HG02852 (cell line): ENCODE measurements around the gene ZSCAN1.

Experiments used
- ATAC-seq: cut with Tn5 transposase; IDR thresholded peaks from one replicate; pipeline ENCODE4 v1.9.1; 2021; ENCODE audit warnings: mild to moderate bottlenecking, moderate library complexity; ENCODE audit not compliant: unreplicated experiment

ZSCAN1 gene

DNA sequence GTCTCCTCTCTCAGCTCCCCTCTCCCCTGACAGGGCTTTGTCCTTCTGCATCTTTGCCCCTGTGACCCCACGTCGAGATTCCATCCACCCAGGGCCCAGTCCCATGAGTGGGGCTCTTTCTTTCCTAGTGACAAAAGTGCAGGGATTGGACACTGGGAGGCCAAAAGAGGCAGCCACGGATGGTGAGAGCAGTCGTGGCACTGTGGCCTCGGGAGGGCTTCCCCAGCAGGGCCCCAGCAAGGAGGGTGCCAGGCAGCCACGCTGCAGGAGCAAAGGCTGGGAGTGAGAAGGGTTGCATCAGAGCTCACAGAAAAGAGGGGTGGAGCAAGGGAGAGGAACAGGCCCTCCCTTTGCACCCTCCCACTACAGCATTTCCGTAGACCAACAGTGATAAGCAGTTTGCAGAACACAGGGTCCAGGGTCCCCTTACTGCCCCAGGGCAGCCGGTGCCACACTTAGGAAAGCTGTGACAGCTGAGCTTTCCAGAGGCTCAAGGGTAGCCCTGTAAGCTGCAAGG lies 4.9 kb downstream of the ZSCAN1 start:
- ATAC-seq, result no peak

DNA sequence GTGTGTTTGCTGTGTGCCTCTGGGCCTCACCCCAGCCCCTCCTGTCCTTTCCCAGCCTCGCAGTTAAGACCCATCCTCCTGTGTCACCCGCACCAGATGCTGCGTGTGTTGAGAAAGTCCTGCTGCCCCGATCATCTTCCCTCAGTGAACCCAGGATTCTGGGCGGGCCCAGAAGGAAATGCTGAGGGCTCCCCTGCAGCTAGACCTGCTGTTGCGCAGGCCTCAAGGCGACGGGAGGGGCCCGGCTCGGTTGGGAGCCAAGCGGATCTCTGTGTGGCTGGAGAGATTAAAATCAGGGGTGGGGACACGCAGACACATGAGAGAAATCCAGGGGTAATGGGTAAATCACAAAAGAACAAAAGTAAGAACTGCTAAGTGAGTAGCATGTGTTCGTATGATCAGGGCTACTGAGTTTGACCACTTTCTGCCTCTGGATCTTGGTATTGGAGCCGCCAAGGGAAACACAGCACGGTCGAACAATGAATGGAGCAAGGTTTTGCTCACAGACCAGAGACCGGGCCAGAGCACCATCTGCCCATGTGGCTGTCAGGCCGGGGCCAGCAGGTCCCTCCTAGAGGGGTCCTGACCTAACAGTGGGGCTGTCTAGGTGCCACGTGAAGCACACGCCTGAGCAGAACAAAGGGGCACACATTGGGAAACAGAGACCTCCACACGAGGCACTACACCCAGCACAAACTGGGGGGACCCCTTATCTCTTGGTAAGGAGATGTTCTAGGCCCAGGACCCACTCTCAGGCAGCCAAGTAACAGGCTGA lies 7.1 kb downstream of the ZSCAN1 start:
- ATAC-seq, result no peak

- no peak for ATAC-seq
These were observed 8.9 kb downstream of the ZSCAN1 start for GRCh38 chr19:58042495-58043340.

- no peak for ATAC-seq
These were observed 10.6 kb downstream of the ZSCAN1 start for GRCh38 chr19:58044391-58044790.

DNA sequence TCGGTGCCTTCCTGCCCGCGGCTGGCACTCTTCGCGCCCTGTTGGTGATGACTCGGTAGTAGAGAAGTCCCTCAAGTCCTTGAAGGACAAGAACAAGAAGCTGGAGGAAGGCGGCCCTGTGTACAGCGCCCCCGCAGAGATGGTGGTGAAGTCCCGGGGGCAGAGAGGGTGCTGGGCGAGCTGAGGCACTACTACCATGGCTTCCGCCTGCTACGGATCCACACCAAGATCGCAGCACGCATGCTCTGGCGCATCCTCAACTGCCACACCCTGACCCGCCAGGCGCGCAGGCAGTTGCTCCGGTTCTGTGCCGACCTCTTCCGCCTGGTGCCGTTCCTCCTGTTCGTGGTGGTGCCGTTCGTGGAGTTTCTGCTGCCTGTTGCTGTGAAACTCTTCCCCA lies 11.1 kb downstream of the ZSCAN1 start:
- ATAC-seq, result no peak

GRCh38 chr19:58045411-58046050 lies 11.7 kb downstream of the ZSCAN1 start:
- no peak for ATAC-seq

DNA sequence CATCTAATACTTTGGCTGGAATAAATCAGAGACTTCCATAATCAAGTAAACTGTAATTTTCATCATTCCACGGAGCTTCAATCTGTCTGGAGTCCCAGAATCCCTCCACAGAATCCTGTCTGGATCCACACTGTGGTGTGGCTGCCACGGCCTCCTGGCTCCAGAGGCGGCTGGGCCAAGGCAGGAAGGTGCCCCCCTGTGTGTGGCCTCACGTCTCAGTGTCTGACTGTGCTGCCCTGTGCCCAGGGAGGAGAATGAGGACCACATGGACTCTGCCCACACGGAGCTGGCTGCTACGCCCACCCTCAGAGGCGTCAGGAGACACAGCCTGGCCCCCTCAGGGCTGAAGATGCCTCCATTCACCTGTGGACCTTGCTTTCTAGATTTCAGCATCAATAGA lies 13.0 kb downstream of the ZSCAN1 start:
- no peak for ATAC-seq

- ATAC-seq, result no peak
These were observed 13.8 kb downstream of the ZSCAN1 start for GRCh38 chr19:58047672-58048071.

DNA sequence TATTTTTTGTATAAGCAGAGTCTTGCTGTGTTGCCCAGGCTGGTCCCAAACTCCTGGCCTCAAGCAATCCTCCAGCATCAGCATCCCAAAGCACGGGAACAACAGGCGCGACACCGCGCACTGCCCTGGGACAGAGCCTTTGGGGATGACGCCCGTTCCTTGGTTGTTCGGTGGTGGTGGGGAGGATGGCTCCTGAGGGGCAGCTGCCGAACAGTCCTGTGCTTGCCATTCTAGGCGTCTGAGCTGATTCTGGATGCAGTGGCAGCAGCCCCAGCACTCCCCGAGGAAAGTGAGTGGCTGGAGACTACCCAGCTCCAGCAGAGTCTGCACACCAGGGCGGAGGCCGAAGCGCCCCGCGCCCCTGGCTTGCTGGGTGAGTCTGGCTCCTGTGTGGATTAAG lies 18.4 kb downstream of the ZSCAN1 start:
- ATAC-seq, result no peak

- ATAC-seq, result no peak
These were observed 19.8 kb downstream of the ZSCAN1 start for GRCh38 chr19:58053480-58054156.

DNA sequence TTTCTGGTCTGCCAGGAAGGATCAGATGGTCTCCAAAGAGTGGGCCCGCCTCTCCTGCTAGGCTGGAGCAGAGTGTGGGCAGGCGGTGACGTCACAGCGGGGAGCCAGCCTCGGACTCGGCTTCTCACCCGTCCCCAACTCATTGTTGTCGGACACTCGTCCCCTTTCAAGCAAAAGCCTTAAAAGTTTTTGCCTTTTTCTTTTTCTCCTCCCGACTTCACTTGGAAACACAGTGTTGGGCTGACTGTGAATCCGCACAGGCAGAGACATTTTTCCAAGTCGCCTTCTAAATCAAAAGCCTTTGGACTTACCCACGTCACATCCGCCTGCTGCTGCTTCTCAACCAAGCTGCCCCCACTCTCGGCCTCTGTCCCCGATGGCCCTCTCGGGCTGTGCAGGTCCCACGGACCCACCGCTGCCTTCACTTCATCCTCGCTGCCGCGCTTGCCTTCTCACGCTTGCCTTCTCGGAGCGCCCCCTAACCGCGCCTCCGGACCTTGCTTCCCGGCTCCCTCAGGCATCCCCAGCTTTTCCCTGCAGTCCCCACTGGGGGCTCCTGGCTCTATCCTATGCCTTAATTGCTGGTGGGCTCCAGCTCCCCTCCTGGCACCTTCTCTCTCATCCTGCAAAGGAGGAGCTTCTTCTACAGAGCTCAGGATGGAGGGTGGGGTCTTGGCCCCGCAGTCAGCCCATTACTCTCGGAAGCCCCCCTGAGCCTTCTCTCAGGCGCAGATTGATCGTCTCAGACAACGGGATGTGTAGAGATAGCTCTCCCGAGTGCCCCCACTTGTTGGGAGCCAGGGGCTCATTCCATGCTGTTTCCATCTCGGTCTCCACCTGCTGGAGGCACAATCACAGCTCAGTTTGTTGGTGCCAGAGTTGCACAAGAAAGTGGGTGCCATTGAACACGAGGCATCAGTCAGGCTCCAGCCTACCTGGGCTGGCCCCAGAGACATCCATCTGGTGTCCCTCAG lies 21.4 kb downstream of the ZSCAN1 start:
- no peak for ATAC-seq

DNA sequence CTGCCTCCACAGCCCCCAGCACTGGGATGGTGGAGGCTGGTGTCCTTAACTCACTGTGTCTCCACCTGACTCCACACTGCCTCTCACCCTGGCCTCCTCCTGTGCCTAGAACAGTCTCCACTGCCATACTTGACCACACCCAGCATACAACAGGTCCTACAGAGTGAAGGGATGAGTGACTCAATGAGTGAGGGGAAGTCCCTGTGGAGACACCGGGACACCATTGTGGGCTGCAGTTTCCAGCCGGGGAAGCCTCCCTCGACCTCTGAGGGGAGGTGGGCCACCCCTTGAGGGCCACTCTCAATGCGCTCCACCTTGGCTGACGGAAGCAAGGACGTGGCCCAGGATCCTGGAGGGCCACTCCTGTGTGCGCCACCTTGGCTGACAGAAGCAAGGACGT lies 22.4 kb downstream of the ZSCAN1 start:
- no peak for ATAC-seq

GRCh38 chr19:58056861-58057260 lies 23.0 kb downstream of the ZSCAN1 start:
- no peak for ATAC-seq

- ATAC-seq, result no peak
These were observed 24.6 kb downstream of the ZSCAN1 start for GRCh38 chr19:58058467-58058866.

GRCh38 chr19:58059003-58059670 lies 25.3 kb downstream of the ZSCAN1 start, which contains the start of gene ZNF135:
Gene ZNF135 (plus strand): TSS chr19:58059282. CDS start chr19:58060003, 721 bp downstream.
- ATAC-seq, result no peak

GRCh38 chr19:58059671-58060078 lies 25.9 kb downstream of the ZSCAN1 start:
- no peak for ATAC-seq

DNA sequence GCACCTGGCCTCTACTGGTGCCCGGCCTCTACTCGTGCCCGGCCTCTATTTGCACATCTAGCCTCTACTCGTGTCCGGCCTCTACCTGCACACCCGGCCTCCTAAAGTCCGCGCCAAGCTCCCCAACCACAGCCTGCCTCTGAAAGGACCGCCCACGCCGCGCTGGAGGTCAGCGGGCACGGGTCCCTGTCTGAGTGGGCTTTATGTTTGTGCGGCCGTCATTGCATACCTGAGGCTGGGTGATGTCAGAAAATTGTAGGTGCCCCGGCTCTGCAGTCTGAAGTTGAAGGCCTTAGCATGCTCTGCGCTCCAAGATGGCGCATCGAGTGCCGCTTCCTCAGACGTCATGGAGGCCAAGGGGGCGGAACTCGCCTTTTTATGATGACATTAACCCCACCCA lies 26.4 kb downstream of the ZSCAN1 start:
- ATAC-seq, result no peak

DNA sequence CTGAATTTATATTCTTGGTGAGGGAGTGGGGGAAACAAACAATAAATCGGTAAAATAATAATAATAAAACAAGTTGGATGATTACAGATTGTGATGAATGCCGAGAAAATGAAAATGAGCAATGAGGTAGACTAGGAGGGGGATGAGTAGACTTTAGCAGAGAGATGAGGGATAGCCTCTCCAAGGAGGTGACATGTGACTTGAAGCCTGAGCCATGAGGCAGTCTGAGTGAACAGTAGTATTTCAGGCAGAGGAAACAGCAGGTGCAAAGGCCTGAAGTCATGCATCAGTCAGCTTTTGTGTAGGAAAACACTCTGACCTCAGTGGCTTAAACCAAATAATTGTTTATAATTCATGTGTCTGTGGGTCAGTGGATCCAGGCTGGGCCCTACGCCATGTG lies 29.9 kb downstream of the ZSCAN1 start:
- no peak for ATAC-seq
